IPS-18a (cell line): ENCODE data around the gene GDE1.
A peak's percentile ranks its signal among the peaks of the same experiment; 100 is the strongest.

Source experiments
- H3K27ac ChIP-seq: one replicate; pipeline ENCODE4 v1.5.1; 2013; ENCODE audit warnings: low read length
- H3K27me3 ChIP-seq: one replicate; pipeline ENCODE4 v1.6.1; 2013; ENCODE audit warnings: mild to moderate bottlenecking, low read length; ENCODE audit not compliant: control insufficient read depth, insufficient read depth
- H3K36me3 ChIP-seq: one replicate; pipeline ENCODE4 v1.6.1; 2013; ENCODE audit warnings: low read depth, low read length; ENCODE audit not compliant: control insufficient read depth
- H3K4me1 ChIP-seq: one replicate; pipeline ENCODE4 v1.6.1; 2013; ENCODE audit warnings: low read depth, low read length; ENCODE audit not compliant: control insufficient read depth
- H3K4me3 ChIP-seq: one replicate; pipeline ENCODE4 v1.5.1; 2013; ENCODE audit warnings: low read length
- H3K9ac ChIP-seq: one replicate; pipeline ENCODE4 v1.6.1; 2013; ENCODE audit warnings: mild to moderate bottlenecking, low read length, moderate library complexity
- H3K9me3 ChIP-seq: one replicate; pipeline ENCODE4 v1.6.1; 2013; ENCODE audit warnings: low read depth, low read length; ENCODE audit not compliant: control insufficient read depth

GDE1 gene

DNA sequence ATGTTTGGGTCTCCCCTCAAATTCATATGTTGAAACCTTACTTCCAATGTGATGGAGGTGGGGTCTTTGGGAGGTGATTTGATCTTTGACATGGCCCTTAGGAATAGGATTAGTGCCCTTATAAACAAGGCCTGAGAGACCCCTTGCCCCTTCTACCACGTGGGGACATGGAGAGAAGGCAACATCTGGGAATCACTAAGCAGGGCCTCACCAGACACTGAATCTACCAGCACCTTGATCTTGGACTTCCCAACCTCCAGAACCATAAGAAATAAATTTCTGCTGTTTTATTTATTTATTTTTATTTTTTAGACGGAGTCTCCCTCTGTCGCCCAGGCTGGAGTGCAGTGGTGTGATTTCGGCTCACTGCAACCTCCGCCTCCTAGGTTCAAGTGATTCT is 40.1 kb downstream of the GDE1 start:
- Histone ChIP-seq H3K36me3 (no peaks in the 10 kb centered on the region), H3K9me3 (no peaks in the 10 kb centered on the region), H3K9ac (no peak overlapping the region), H3K27ac (no peak overlapping the region), H3K27me3 (no peaks in the 10 kb centered on the region), H3K4me1 (no peaks in the 10 kb centered on the region), H3K4me3 (no peak overlapping the region)

DNA sequence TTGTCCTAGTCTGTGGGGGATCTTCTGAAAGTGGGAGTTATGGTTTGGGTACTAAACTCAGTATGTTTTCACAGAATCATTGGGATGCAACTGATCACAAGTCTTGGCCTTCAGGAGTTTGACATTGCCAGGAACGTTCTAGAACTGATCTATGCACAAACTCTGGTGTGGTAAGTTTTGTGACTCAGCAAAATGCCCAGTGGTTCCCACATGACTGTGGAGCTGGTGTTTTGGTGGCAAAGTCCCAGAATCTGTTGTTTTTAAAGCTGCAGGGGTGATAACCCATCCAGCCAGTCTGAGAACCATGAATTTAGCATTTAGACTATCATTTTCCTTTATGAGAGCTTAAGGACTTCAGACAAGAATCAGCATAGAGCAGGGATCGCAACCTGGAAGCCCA is 40.6 kb downstream of the GDE1 start:
- Histone ChIP-seq H3K9me3 (no peaks in the 10 kb centered on the region), H3K9ac (no peak overlapping the region), H3K27ac (peak overlapping the region; percentile 15), H3K4me3 (no peak overlapping the region), H3K4me1 (no peaks in the 10 kb centered on the region), H3K27me3 (no peaks in the 10 kb centered on the region), H3K36me3 (no peaks in the 10 kb centered on the region)

DNA sequence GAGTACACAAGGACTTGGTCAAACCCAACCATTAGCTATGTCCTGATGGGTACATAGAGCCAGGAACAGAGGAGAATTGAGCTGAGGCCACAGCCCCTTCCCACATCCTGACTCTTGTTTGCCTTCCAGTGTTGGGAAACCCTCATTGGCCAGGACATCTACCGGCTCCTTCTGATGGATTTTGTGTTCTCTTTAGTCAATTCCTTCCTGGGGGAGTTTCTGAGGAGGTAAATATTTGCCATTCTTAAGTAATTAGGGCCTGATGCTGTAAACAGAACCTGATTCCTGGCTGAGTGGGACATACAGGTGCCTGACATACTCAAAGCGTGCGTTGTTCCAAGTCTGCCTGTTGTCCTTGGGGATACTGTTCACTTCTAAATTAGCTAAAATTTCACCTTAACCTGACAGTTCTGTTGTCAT is 42.6 kb downstream of the GDE1 start:
- H3K27ac ChIP-seq, result no peak overlapping the region
- no peak overlapping the region for H3K9ac ChIP-seq
- no peaks in the 10 kb centered on the region for H3K4me1 ChIP-seq
- H3K4me3 ChIP-seq, result no peak overlapping the region
- H3K27me3 ChIP-seq, result no peaks in the 10 kb centered on the region
- no peaks in the 10 kb centered on the region for H3K9me3 ChIP-seq
- H3K36me3 ChIP-seq, result no peaks in the 10 kb centered on the region

DNA sequence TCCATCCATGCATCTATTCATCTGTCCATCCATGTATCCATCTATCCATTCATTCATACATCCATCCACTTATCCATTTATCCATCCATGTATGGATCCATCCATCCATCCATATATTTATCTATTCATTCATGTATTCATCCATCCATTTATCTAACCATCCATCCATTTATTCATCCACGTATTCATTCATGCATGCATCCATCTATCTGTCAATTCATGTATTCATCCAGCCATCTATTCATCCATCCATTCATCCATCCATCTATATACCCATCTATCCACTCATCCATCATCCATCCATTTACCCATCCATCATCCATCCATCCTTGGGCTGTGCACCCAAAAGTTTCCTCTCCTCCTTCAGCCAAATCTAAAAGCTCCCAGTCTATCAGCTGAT is 43.4 kb downstream of the GDE1 start:
- Histone ChIP-seq H3K27me3 (no peaks in the 10 kb centered on the region), H3K4me3 (no peak overlapping the region), H3K27ac (no peak overlapping the region), H3K4me1 (no peaks in the 10 kb centered on the region), H3K9me3 (no peaks in the 10 kb centered on the region), H3K36me3 (no peaks in the 10 kb centered on the region), H3K9ac (no peak overlapping the region)

DNA sequence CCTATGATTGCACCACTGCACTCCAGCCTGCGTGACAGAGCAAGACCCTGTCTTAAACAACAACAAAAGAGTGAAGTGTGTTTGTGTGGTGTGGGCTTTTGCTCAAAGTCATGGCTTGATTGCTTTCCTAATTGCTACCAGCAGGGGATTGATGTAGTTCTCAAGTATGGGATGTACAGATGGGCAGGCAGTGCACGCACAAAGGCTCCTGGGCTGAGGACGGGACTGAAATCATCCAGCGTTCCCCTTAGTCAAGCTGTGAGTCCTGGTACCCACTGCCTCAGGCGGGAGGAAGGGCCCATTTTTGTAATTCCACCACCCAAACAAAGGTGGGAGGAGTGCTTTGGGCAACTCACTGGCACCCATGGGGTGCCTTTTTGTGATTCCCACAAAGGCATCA is 47.3 kb downstream of the GDE1 start:
- H3K27ac ChIP-seq, result no peak overlapping the region
- no peaks in the 10 kb centered on the region for H3K27me3 ChIP-seq
- no peaks in the 10 kb centered on the region for H3K4me1 ChIP-seq

DNA sequence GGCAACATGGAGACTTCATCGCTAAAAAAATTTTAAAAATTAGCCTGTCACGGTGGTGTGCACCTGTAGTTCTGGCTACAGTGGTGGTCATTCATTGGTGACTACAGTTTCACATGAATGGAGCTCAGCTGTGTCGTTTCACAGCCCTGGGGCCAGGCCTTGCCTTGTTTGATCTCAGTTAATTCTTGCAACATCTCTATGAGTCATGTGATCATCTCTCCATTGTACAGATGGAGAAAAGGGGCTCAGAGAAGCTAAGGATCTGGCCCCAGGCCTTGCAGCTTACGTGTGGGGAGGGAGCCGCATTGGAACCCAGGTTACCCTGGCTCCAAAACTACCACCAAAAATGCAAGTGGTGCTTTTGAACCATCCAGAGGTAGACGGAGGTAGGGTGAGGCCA is 49.4 kb downstream of the GDE1 start:
- no peak overlapping the region for H3K27ac ChIP-seq
- H3K9ac ChIP-seq, result no peak overlapping the region
- no peaks in the 10 kb centered on the region for H3K9me3 ChIP-seq
- no peak overlapping the region for H3K4me3 ChIP-seq
- no peaks in the 10 kb centered on the region for H3K36me3 ChIP-seq
- H3K4me1 ChIP-seq, result no peaks in the 10 kb centered on the region
- no peaks in the 10 kb centered on the region for H3K27me3 ChIP-seq

More for the DNA sequence above, 47.3 kb downstream of the GDE1 start:
- Histone ChIP-seq H3K9me3 (no peaks in the 10 kb centered on the region), H3K4me3 (no peak overlapping the region), H3K9ac (no peak overlapping the region), H3K36me3 (no peaks in the 10 kb centered on the region)

DNA sequence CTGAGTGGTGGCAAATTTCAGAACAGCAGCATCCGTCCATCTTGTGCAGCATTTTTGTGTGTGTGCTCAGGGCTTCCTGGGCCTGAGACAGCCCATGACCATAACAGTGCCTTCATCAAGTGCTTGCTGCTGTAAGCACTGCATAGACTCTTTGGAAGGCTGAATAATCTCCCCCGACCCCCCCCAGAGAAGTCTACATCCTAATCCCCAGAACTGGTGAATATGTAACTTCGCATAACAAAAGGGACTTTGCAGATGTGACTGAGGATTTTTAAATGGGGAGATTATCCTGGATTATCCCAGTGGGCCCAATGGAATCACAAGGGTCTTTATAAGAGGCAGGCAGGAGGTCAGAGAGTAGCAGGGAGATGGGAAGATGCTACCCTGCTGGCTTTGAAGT is 53.6 kb downstream of the GDE1 start:
- Histone ChIP-seq H3K9me3 (no peaks in the 10 kb centered on the region), H3K36me3 (no peaks in the 10 kb centered on the region), H3K9ac (no peak overlapping the region), H3K27ac (no peak overlapping the region), H3K27me3 (no peaks in the 10 kb centered on the region), H3K4me3 (no peak overlapping the region), H3K4me1 (no peaks in the 10 kb centered on the region)

DNA sequence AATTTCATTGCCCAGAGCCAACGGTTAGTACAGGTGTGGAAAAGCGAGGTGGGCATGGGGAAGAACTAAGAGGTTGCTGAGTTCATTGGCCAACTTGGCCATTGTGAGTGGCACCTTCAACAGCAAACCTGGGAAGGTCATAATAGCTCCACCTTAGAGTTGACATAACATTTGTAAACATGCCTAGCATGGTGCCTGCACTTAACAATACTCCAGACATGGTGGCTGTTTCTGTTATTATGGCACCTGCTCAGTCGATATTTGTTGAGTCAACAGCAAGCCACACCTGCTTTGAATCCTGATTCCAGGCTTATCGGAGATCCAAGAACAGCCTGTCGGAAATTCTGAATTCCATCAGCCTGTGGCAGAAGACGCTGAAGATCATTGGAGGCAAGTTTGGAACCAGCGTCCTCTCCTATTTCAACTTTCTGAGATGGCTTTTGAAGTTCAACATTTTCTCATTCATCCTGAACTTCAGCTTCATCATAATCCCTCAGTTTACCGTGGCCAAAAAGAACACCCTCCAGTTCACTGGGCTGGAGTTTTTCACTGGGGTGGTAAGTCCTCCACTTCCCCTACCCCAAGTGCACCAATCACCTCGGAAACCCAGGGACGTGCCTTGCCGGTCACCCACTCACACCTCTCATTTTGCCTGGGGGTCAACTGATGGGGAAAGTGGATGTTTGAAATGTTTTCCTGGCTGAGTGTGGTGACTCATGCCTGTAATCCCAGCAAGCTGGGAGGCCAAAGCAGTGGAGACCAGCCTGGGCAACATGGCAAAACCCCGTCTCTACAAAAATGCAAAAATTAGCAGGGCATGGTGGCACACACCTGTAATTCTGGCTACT is 58.2 kb downstream of the GDE1 start:
- Histone ChIP-seq H3K9me3 (no peaks in the 10 kb centered on the region), H3K4me1 (no peaks in the 10 kb centered on the region), H3K9ac (no peak overlapping the region), H3K4me3 (no peak overlapping the region), H3K27me3 (no peaks in the 10 kb centered on the region), H3K27ac (no peak overlapping the region), H3K36me3 (no peaks in the 10 kb centered on the region)

DNA sequence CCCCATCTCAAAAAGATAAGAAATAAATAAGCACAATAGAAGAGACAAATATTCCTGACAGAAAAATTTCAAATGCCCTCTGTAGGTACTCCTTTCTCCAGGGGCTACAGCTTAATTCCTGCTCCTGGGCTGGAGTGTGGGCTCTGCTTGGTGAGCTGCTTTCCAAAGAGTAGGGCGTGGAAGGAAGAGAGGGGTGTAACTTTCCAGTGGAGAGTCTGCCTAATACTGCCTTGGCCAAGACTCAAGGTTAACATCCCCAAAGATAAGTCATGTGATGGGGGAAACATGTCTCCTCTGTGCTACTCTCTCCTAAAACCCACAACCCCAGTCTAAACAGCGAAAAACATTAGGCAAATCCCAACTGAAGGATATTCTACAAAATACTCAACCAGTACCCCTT is 61.5 kb downstream of the GDE1 start:
- Histone ChIP-seq H3K9ac (no peak overlapping the region), H3K36me3 (no peaks in the 10 kb centered on the region), H3K27me3 (no peaks in the 10 kb centered on the region), H3K4me3 (no peak overlapping the region), H3K4me1 (no peaks in the 10 kb centered on the region), H3K27ac (no peak overlapping the region), H3K9me3 (no peaks in the 10 kb centered on the region)

DNA sequence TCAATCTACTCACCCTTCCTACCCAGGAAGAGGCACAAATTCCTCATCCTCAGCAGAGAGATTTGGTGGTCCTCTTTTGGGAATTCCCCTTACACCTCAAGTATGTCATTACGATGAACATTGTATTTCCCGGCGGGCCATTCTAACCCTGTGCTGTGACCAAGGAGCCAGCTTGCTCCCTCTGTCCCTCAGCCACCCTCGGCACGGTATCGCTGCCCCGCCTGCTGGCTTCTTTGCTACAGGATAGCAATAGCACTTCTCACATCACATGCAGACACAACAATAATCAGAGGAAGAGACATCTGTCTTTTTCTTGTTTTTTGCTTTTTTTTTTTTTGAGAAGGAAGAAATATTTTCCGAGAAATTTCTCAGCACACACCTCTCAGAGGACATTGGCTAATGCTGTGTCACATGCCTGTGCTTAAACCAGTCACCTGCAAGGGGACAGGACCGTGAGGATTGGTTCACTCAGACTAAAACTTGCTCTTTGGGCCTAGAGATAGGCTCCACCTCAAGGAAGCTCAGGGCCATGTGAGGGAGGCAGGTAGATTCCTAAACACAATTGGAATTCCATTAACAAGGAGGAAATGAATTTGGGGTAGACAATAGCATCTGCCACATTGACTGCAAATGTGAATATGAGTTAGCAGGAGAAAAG is 63.0 kb downstream of the GDE1 start:
- Histone ChIP-seq H3K9me3 (no peaks in the 10 kb centered on the region), H3K4me3 (no peak overlapping the region), H3K27me3 (no peaks in the 10 kb centered on the region), H3K36me3 (no peaks in the 10 kb centered on the region), H3K4me1 (no peaks in the 10 kb centered on the region), H3K9ac (no peak overlapping the region), H3K27ac (no peak overlapping the region)
